WTC11 (cell line): ENCODE measurements around the gene MEGF10. TPM values are rescaled to one million over a fixed set of nuclear protein-coding genes. Genes with fewer than 3 reads are reported as not detected.

Experiments
- ATAC-seq: fragments of 200-7000 bp; cut with Tn5 transposase; 2 replicates; pipeline ENCODE4 v1.10.0; 2021; ENCODE audit warnings: mild to moderate bottlenecking, moderate library complexity
- CTCF ChIA-PET: fragments of 300-600 bp; sonication (Branson Sonifier 250); formaldehyde crosslinking; loops from one replicate; lab custom pipeline; 2021; ENCODE audit warnings: antibody characterized with exemption; lab: Charles Lee
- POLR2A ChIA-PET: fragments of 350-600 bp; sonication (Branson Sonifier 250); formaldehyde crosslinking; loops from one replicate; lab custom pipeline; 2021; ENCODE audit warnings: antibody characterized with exemption; lab: Charles Lee
- DNase-seq: peaks from one replicate; pipeline ENCODE4 v3.0.0; 2021; ENCODE audit warnings: low spot score
- H3K27ac Mint-ChIP-seq: 2 replicates; pipeline ENCODE4 v1.8.0; 2021; ENCODE audit warnings: mixed read lengths
- H3K27me3 Mint-ChIP-seq: 2 replicates; pipeline ENCODE4 v1.8.0; 2021; ENCODE audit warnings: low read depth, mild to moderate bottlenecking, moderate library complexity, mixed read lengths
- H3K36me3 Mint-ChIP-seq: 2 replicates; pipeline ENCODE4 v1.8.0; 2021; ENCODE audit warnings: mixed read lengths
- H3K4me1 Mint-ChIP-seq: 2 replicates; pipeline ENCODE4 v1.8.0; 2022; ENCODE audit warnings: mixed read lengths
- H3K4me3 Mint-ChIP-seq: 2 replicates; pipeline ENCODE4 v1.8.0; 2021; ENCODE audit warnings: mild to moderate bottlenecking, moderate library complexity, mixed read lengths
- H3K9me3 Mint-ChIP-seq: 2 replicates; pipeline ENCODE4 v1.8.0; 2021; ENCODE audit warnings: mixed read lengths
- ATF1 ChIP-seq: sonication (generic); formaldehyde crosslinking; IDR thresholded peaks from 2 replicates; pipeline ENCODE4 v1.8.1; 2023; ENCODE audit warnings: mild to moderate bottlenecking, moderate library complexity, missing genetic modification reagents
- EMX1 ChIP-seq: fragments of 250-450 bp; sonication (Bioruptor Pico); IDR thresholded peaks from 2 replicates; pipeline ENCODE4 v1.8.0; 2021; ENCODE audit warnings: mild to moderate bottlenecking
- FOXJ3 ChIP-seq: sonication (generic); formaldehyde crosslinking; IDR thresholded peaks from 2 replicates; pipeline ENCODE4 v1.9.0; 2021; ENCODE audit warnings: missing genetic modification reagents, mild to moderate bottlenecking, borderline replicate concordance
- GABPB1 ChIP-seq: sonication (generic); formaldehyde crosslinking; IDR thresholded peaks from 2 replicates; pipeline ENCODE4 v1.8.1; 2023; ENCODE audit warnings: mild to moderate bottlenecking, missing genetic modification reagents
- NFATC4 ChIP-seq: fragments of 250-450 bp; sonication (Bioruptor Pico); IDR thresholded peaks from 2 replicates; pipeline ENCODE4 v1.9.0; 2021; ENCODE audit warnings: mild to moderate bottlenecking
- RORB ChIP-seq: fragments of 250-450 bp; sonication (Bioruptor Pico); IDR thresholded peaks from 2 replicates; pipeline ENCODE4 v1.9.0; 2021; ENCODE audit warnings: mild to moderate bottlenecking
- SMAD4 ChIP-seq: sonication (generic); formaldehyde crosslinking; IDR thresholded peaks from 2 replicates; pipeline ENCODE4 v1.8.0; 2022; ENCODE audit warnings: mild to moderate bottlenecking, missing genetic modification reagents
- ZNF281 ChIP-seq: sonication (generic); formaldehyde crosslinking; IDR thresholded peaks from 2 replicates; pipeline ENCODE4 v1.8.0; 2023; ENCODE audit warnings: mild to moderate bottlenecking, missing genetic modification reagents
- ZNF416 ChIP-seq: fragments of 250-450 bp; sonication (Bioruptor Pico); IDR thresholded peaks from 2 replicates; pipeline ENCODE4 v1.9.0; 2021; ENCODE audit warnings: mild to moderate bottlenecking, inconsistent platforms
- total RNA-seq: library from RNA; stranded (reverse); gene quantifications from 3 replicates; pipeline ENCODE4 v1.2.3, GENCODE V29; 2021
- TF ChIP-seq, protein P1 (sequence below): fragments of 250-450 bp; sonication (Bioruptor Pico); IDR thresholded peaks from 2 replicates; pipeline ENCODE4 v1.9.0; 2021; ENCODE audit warnings: mild to moderate bottlenecking, borderline replicate concordance
- TF ChIP-seq, protein P2 (sequence below): sonication (generic); formaldehyde crosslinking; IDR thresholded peaks from 2 replicates; pipeline ENCODE4 v1.8.1; 2023; ENCODE audit warnings: mild to moderate bottlenecking, missing genetic modification reagents
- TF ChIP-seq, protein P3 (sequence below): sonication (generic); formaldehyde crosslinking; IDR thresholded peaks from 2 replicates; pipeline ENCODE4 v1.8.0; 2022; ENCODE audit warnings: missing genetic modification reagents
- TF ChIP-seq, protein P4 (sequence below): sonication (generic); formaldehyde crosslinking; IDR thresholded peaks from 2 replicates; pipeline ENCODE4 v1.8.1; 2023; ENCODE audit warnings: mild to moderate bottlenecking, moderate library complexity, missing genetic modification reagents

MEGF10 gene
- total RNA-seq, 1 experiment from 2014 or later = 24.5 TPM

- no peak overlapping the region for H3K27ac Mint-ChIP-seq
- DNase-seq (no peak), ATAC-seq (no peak)
- POLR2A ChIA-PET = no interaction called here
- no peaks in the 10 kb centered on the region for H3K27me3 Mint-ChIP-seq
- TF ChIP-seq, protein P1, sequence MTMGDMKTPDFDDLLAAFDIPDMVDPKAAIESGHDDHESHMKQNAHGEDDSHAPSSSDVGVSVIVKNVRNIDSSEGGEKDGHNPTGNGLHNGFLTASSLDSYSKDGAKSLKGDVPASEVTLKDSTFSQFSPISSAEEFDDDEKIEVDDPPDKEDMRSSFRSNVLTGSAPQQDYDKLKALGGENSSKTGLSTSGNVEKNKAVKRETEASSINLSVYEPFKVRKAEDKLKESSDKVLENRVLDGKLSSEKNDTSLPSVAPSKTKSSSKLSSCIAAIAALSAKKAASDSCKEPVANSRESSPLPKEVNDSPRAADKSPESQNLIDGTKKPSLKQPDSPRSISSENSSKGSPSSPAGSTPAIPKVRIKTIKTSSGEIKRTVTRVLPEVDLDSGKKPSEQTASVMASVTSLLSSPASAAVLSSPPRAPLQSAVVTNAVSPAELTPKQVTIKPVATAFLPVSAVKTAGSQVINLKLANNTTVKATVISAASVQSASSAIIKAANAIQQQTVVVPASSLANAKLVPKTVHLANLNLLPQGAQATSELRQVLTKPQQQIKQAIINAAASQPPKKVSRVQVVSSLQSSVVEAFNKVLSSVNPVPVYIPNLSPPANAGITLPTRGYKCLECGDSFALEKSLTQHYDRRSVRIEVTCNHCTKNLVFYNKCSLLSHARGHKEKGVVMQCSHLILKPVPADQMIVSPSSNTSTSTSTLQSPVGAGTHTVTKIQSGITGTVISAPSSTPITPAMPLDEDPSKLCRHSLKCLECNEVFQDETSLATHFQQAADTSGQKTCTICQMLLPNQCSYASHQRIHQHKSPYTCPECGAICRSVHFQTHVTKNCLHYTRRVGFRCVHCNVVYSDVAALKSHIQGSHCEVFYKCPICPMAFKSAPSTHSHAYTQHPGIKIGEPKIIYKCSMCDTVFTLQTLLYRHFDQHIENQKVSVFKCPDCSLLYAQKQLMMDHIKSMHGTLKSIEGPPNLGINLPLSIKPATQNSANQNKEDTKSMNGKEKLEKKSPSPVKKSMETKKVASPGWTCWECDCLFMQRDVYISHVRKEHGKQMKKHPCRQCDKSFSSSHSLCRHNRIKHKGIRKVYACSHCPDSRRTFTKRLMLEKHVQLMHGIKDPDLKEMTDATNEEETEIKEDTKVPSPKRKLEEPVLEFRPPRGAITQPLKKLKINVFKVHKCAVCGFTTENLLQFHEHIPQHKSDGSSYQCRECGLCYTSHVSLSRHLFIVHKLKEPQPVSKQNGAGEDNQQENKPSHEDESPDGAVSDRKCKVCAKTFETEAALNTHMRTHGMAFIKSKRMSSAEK (CRISPR knock-in tag) = no peak
- TF ChIP-seq ATF1 (CRISPR knock-in tag) (no peak), RORB (no peak), ZNF416 (CRISPR knock-in tag) (no peak), ZNF281 (no peak)
- TF ChIP-seq, protein P2, sequence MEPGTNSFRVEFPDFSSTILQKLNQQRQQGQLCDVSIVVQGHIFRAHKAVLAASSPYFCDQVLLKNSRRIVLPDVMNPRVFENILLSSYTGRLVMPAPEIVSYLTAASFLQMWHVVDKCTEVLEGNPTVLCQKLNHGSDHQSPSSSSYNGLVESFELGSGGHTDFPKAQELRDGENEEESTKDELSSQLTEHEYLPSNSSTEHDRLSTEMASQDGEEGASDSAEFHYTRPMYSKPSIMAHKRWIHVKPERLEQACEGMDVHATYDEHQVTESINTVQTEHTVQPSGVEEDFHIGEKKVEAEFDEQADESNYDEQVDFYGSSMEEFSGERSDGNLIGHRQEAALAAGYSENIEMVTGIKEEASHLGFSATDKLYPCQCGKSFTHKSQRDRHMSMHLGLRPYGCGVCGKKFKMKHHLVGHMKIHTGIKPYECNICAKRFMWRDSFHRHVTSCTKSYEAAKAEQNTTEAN (CRISPR knock-in tag) = no peak
- no peaks in the 10 kb centered on the region for H3K9me3 Mint-ChIP-seq
- CTCF ChIA-PET = no interaction called here
- no peaks in the 10 kb centered on the region for H3K36me3 Mint-ChIP-seq
- peaks cover 2% of the 10 kb centered on the region; the same call in 1 of the 2 replicates for H3K4me1 Mint-ChIP-seq
- H3K4me3 Mint-ChIP-seq = no peak overlapping the region
These were observed 141.5 kb downstream of the MEGF10 start for GRCh38 chr5:127431977-127432585.

GRCh38 chr5:127433526-127433925, 142.9 kb downstream of the MEGF10 start:
- Mint-ChIP-seq H3K4me3 (no peak overlapping the region), H3K36me3 (no peaks in the 10 kb centered on the region), H3K27ac (no peak overlapping the region), H3K4me1 (no peaks in the 10 kb centered on the region), H3K27me3 (no peaks in the 10 kb centered on the region), H3K9me3 (no peaks in the 10 kb centered on the region)
- POLR2A ChIA-PET = no interaction called here
- no peak for TF ChIP-seq GABPB1
- TF ChIP-seq, protein P3, sequence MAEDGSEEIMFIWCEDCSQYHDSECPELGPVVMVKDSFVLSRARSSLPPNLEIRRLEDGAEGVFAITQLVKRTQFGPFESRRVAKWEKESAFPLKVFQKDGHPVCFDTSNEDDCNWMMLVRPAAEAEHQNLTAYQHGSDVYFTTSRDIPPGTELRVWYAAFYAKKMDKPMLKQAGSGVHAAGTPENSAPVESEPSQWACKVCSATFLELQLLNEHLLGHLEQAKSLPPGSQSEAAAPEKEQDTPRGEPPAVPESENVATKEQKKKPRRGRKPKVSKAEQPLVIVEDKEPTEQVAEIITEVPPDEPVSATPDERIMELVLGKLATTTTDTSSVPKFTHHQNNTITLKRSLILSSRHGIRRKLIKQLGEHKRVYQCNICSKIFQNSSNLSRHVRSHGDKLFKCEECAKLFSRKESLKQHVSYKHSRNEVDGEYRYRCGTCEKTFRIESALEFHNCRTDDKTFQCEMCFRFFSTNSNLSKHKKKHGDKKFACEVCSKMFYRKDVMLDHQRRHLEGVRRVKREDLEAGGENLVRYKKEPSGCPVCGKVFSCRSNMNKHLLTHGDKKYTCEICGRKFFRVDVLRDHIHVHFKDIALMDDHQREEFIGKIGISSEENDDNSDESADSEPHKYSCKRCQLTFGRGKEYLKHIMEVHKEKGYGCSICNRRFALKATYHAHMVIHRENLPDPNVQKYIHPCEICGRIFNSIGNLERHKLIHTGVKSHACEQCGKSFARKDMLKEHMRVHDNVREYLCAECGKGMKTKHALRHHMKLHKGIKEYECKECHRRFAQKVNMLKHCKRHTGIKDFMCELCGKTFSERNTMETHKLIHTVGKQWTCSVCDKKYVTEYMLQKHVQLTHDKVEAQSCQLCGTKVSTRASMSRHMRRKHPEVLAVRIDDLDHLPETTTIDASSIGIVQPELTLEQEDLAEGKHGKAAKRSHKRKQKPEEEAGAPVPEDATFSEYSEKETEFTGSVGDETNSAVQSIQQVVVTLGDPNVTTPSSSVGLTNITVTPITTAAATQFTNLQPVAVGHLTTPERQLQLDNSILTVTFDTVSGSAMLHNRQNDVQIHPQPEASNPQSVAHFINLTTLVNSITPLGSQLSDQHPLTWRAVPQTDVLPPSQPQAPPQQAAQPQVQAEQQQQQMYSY (CRISPR knock-in tag) = no peak
- TF ChIP-seq NFATC4 (CRISPR knock-in tag) = no peak
- no peak for TF ChIP-seq EMX1
- no peak for TF ChIP-seq FOXJ3 (CRISPR knock-in tag)
- TF ChIP-seq SMAD4 (CRISPR knock-in tag) = no peak
- TF ChIP-seq, protein P4, sequence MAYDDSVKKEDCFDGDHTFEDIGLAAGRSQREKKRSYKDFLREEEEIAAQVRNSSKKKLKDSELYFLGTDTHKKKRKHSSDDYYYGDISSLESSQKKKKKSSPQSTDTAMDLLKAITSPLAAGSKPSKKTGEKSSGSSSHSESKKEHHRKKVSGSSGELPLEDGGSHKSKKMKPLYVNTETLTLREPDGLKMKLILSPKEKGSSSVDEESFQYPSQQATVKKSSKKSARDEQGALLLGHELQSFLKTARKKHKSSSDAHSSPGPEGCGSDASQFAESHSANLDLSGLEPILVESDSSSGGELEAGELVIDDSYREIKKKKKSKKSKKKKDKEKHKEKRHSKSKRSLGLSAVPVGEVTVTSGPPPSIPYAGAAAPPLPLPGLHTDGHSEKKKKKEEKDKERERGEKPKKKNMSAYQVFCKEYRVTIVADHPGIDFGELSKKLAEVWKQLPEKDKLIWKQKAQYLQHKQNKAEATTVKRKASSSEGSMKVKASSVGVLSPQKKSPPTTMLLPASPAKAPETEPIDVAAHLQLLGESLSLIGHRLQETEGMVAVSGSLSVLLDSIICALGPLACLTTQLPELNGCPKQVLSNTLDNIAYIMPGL = no peak
- no peak for ATAC-seq
- no peak for DNase-seq
- CTCF ChIA-PET = no interaction called here
